Stimulated activated CD4-positive, alpha-beta T cell treated with anti-CD3 and anti-CD28 coated beads, TNF-alpha, amount 100 ng/mL, for 1 hour (primary cell): ENCODE results near the gene PIK3R4.

Source experiments
- DNase-seq, 3 donors: peaks; one replicate each; pipeline ENCODE4 v3.0.0-alpha.2; 2020; ENCODE audit warnings: low read depth in 3 of 3, low spot score in 1 of 3

PIK3R4 gene

GRCh38 chr3:130688697-130689470 lies 57.7 kb downstream of the PIK3R4 start:
- no peak for DNase-seq

DNA sequence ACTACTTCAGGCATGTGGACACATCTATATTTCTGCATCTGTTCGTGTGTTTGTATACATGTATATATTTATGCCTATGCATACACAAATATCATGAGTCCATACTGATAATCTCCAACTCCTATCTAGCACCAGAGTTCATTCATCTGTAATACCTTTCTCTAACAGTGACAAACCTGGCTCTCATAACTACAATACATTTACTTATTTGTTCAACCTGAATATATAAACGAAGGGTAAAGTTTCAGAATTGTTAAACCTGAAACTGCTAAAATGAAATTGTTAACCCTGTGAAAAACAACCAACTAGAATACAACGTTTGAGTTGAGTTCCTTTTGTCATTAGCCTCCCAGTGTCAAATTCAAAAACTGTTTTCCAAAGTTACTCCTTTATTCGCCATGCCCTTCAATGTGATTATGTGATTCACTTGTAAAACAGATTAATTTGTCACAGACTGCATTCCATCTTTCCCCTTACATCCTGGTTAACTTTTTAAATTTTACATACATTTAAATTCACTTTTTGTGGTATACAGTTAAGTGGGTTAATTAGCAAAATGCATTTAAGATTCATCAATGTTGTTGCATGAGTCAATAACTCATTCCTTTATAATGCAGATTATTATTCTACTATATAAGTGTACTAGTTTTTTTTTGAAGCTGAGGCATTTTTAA lies 58.5 kb downstream of the PIK3R4 start:
- DNase-seq: no peak

GRCh38 chr3:130687327-130687726 lies 59.3 kb downstream of the PIK3R4 start:
- DNase-seq: no peak

DNA sequence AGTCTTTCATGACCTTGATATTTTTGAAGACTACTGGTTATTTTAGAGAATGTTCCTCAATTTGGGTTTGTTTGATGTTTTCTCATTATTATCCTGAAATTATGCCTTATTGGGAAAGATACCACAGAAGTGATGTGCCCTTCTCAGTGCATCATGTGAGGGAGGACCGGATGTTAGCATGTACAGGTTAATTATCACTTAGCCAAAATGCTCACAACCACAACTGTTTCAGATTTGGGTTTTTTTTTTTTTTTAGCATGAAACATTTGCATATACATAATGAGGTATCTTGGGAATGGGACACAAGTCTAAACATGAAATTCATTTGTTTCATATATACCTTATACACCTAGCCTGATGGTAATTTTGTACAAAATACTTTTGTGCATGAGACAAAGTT lies 59.8 kb downstream of the PIK3R4 start:
- no peak for DNase-seq

- DNase-seq: no peak
Observed at GRCh38 chr3:130682131-130682530, 64.5 kb downstream of the PIK3R4 start.

DNA sequence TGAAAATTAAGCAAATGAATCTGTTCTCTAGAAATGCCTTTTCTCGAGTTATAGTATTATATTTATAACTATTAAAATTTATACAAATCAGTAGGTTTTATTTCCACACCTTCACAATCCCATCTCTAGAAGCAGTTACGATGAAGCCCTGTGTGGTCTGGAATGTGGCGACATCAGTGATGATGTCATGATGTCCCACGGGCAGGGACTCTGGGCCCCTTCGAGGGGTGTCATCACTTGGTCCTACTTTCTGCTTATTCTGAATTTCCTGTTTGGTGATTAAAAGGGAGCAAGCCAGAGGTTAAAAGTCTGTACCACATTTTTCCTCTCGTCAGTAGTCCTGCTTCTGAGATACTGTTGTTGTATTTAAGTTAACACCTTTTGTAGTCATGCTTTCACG lies 67.4 kb downstream of the PIK3R4 start:
- DNase-seq: no peak

DNA sequence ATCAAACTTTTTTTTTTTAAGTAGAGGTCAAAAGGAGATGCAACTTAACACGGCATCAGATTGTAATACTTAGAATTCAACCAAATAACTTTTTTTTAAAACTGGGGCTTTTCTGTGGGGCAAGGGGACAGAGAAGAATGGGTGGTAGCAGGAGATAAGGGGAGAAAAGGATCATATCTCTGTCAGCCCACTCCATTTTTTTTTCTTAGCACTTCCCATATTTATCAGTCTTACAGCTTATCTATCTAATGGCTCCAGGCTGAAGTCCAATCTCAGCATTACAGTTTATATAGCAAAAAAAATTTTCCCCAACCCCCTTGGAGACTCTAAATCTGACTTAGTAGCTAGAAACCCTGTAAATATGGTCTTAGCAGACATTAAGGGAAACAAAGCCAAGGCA lies 69.3 kb downstream of the PIK3R4 start:
- no peak for DNase-seq

DNA sequence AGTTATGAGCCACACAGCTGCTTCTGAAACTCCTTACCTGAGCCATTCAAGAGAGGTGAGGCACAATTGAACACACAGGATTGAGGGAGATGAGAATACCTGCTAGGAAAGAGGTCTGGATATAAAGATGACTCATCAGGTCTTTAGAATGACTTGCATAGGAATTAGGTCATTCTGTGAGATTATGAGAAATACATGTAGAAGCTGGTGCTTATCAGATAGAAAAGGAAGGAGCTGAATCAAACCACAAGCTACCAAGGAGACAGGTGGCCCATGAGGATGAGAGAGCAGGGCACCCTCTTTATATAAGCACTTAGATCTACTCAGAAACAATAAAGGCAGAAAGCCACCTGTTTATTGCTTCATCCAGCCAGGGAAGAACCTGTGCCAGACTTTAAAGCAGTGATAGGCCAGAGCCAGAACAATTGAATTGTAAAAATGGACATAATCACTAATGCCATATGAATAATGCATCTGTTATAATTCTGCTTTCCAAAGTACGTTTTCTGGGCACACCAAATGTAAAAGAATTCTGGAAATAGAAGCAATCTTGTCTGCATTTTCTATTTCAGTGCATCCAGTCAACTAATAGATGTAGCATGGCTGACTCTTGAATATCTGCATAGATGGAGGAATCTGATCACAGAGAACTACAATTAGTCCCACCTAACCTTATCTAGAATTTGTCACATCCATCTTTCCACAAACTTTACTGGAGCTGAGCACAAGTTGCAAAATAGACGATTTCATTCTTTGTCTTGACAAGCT lies 74.9 kb downstream of the PIK3R4 start:
- DNase-seq: no peak

GRCh38 chr3:130669740-130670139 lies 76.9 kb downstream of the PIK3R4 start:
- DNase-seq: no peak

GRCh38 chr3:130663092-130663491 lies 83.5 kb downstream of the PIK3R4 start:
- DNase-seq: no peak

GRCh38 chr3:130662501-130662996 lies 84.1 kb downstream of the PIK3R4 start:
- DNase-seq: no peak

DNA sequence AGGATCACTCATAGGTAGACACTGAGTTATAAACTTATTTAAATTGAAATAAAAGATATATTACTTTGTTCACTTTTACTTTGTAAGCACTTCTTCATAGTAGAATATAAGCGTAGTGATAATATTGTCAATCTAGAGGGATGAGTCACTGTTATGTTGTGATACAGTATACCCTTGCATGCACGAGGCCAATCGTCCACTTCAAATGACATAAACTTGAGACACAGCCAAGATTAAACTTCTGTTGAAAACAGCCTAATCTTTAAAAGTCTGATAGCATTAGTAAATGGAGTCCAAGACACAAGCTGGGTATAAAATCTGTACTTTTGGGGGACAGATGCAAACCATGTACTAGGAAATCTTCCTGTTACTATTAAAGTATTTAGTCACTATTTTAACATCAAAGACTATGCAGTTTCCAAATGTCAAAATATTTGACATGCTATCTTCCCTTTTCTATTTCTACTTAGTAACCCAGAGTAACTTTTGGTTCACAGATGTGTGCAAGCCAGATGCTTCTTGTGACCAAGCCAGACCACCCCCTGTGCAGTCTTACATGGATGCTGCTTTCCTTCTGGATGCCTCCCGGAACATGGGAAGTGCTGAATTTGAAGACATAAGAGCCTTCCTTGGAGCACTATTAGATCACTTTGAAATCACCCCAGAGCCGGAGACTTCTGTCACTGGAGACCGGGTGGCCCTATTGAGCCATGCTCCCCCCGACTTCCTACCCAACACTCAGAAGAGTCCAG lies 85.3 kb downstream of the PIK3R4 start:
- no peak for DNase-seq

- no peak for DNase-seq
Observed at GRCh38 chr3:130659911-130660310, 86.7 kb downstream of the PIK3R4 start.

- no peak for DNase-seq
Observed at GRCh38 chr3:130658678-130659077, 88.0 kb downstream of the PIK3R4 start.

GRCh38 chr3:130656627-130657026 lies 90.0 kb downstream of the PIK3R4 start:
- DNase-seq: no peak

- no peak for DNase-seq
Observed at GRCh38 chr3:130654921-130655320, 91.7 kb downstream of the PIK3R4 start.

GRCh38 chr3:130654091-130654490 lies 92.5 kb downstream of the PIK3R4 start:
- no peak for DNase-seq

- no peak for DNase-seq
Observed at GRCh38 chr3:130649061-130649654, 97.5 kb downstream of the PIK3R4 start.

- DNase-seq: no peak
Observed at GRCh38 chr3:130648293-130648692, 98.3 kb downstream of the PIK3R4 start.

DNA sequence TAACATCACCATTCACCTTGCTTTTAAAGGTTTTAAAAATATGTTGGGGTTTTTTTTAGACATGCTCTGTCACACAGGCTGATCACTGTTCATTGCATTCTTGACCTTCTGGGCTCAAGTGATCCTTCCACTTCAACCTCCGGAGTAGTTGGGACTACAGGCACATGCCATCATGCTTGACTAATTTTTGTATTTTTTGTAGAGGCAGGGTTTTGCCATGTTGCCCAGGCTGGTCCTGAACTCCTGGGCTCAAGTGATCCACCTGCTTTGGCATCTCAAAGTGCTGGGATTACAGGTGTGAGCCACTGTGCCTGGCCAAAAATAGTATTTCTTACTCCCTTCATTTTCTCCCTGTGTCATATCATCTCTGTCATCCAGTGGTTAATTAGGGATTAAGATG lies 101.4 kb downstream of the PIK3R4 start:
- DNase-seq: no peak
